WTC11 (cell line): ENCODE results near the gene ARMC9. TPM values are rescaled to one million over a fixed set of nuclear protein-coding genes. Genes with fewer than 3 reads are reported as not detected.

Experiments used
- ATAC-seq: fragments of 200-7000 bp; cut with Tn5 transposase; 2 replicates; pipeline ENCODE4 v1.10.0; 2021; ENCODE audit warnings: mild to moderate bottlenecking, moderate library complexity
- CTCF ChIA-PET: fragments of 300-600 bp; sonication (Branson Sonifier 250); formaldehyde crosslinking; loops from one replicate; lab custom pipeline; 2021; ENCODE audit warnings: antibody characterized with exemption; lab: Charles Lee
- POLR2A ChIA-PET: fragments of 350-600 bp; sonication (Branson Sonifier 250); formaldehyde crosslinking; loops from one replicate; lab custom pipeline; 2021; ENCODE audit warnings: antibody characterized with exemption; lab: Charles Lee
- DNase-seq: peaks from one replicate; pipeline ENCODE4 v3.0.0; 2021; ENCODE audit warnings: low spot score
- H3K27ac Mint-ChIP-seq: 2 replicates; pipeline ENCODE4 v1.8.0; 2021; ENCODE audit warnings: mixed read lengths
- H3K27me3 Mint-ChIP-seq: 2 replicates; pipeline ENCODE4 v1.8.0; 2021; ENCODE audit warnings: low read depth, mild to moderate bottlenecking, moderate library complexity, mixed read lengths
- H3K36me3 Mint-ChIP-seq: 2 replicates; pipeline ENCODE4 v1.8.0; 2021; ENCODE audit warnings: mixed read lengths
- H3K4me1 Mint-ChIP-seq: 2 replicates; pipeline ENCODE4 v1.8.0; 2022; ENCODE audit warnings: mixed read lengths
- H3K4me3 Mint-ChIP-seq: 2 replicates; pipeline ENCODE4 v1.8.0; 2021; ENCODE audit warnings: mild to moderate bottlenecking, moderate library complexity, mixed read lengths
- H3K9me3 Mint-ChIP-seq: 2 replicates; pipeline ENCODE4 v1.8.0; 2021; ENCODE audit warnings: mixed read lengths
- ESRRA ChIP-seq: sonication (generic); formaldehyde crosslinking; IDR thresholded peaks from 2 replicates; pipeline ENCODE4 v1.8.1; 2022; ENCODE audit warnings: mild to moderate bottlenecking, missing genetic modification reagents, borderline replicate concordance
- ETV6 ChIP-seq: sonication (generic); formaldehyde crosslinking; IDR thresholded peaks from 2 replicates; pipeline ENCODE4 v1.8.1; 2022; ENCODE audit warnings: mild to moderate bottlenecking, missing genetic modification reagents
- FOXJ3 ChIP-seq: sonication (generic); formaldehyde crosslinking; IDR thresholded peaks from 2 replicates; pipeline ENCODE4 v1.9.0; 2021; ENCODE audit warnings: missing genetic modification reagents, mild to moderate bottlenecking, borderline replicate concordance
- GABPB1 ChIP-seq: sonication (generic); formaldehyde crosslinking; IDR thresholded peaks from 2 replicates; pipeline ENCODE4 v1.8.1; 2023; ENCODE audit warnings: mild to moderate bottlenecking, missing genetic modification reagents
- HMGA2 ChIP-seq: fragments of 250-450 bp; sonication (Bioruptor Pico); IDR thresholded peaks from 2 replicates; pipeline ENCODE4 v1.4.0; 2021; ENCODE audit warnings: mild to moderate bottlenecking, moderate library complexity
- MXD4 ChIP-seq: fragments of 250-450 bp; sonication (Bioruptor Pico); IDR thresholded peaks from 2 replicates; pipeline ENCODE4 v1.8.0; 2021; ENCODE audit warnings: mild to moderate bottlenecking, moderate library complexity, borderline replicate concordance
- NFYB ChIP-seq: sonication (generic); formaldehyde crosslinking; conservative IDR thresholded peaks from 2 replicates; pipeline ENCODE4 v1.8.0; 2022; ENCODE audit warnings: low read depth, missing genetic modification reagents
- NR3C1 ChIP-seq: sonication (generic); formaldehyde crosslinking; conservative IDR thresholded peaks from 2 replicates; pipeline ENCODE4 v1.8.1; 2023; ENCODE audit warnings: low read depth, mild to moderate bottlenecking, missing genetic modification reagents
- OVOL2 ChIP-seq: fragments of 250-450 bp; sonication (Bioruptor Pico); IDR thresholded peaks from 2 replicates; pipeline ENCODE4 v1.9.0; 2021; ENCODE audit warnings: mild to moderate bottlenecking, borderline replicate concordance
- PRRX2 ChIP-seq: fragments of 250-450 bp; sonication (Bioruptor Pico); IDR thresholded peaks from 2 replicates; pipeline ENCODE4 v1.8.0; 2021; ENCODE audit warnings: mild to moderate bottlenecking
- RELA ChIP-seq: sonication (generic); formaldehyde crosslinking; IDR thresholded peaks from 2 replicates; pipeline ENCODE4 v1.8.1; 2022; ENCODE audit warnings: missing genetic modification reagents, mild to moderate bottlenecking, borderline replicate concordance
- SMAD3 ChIP-seq: sonication (generic); formaldehyde crosslinking; IDR thresholded peaks from 2 replicates; pipeline ENCODE4 v1.8.0; 2022; ENCODE audit warnings: missing genetic modification reagents, mild to moderate bottlenecking, borderline replicate concordance
- SMAD4 ChIP-seq: sonication (generic); formaldehyde crosslinking; IDR thresholded peaks from 2 replicates; pipeline ENCODE4 v1.8.0; 2022; ENCODE audit warnings: mild to moderate bottlenecking, missing genetic modification reagents
- SOX15 ChIP-seq: fragments of 250-450 bp; sonication (Bioruptor Pico); IDR thresholded peaks from 2 replicates; pipeline ENCODE4 v1.9.0; 2021; ENCODE audit warnings: mild to moderate bottlenecking
- TEAD4 ChIP-seq: sonication (generic); formaldehyde crosslinking; IDR thresholded peaks from 2 replicates; pipeline ENCODE4 v1.8.0; 2022; ENCODE audit warnings: mild to moderate bottlenecking, missing genetic modification reagents
- ZNF138 ChIP-seq: sonication (generic); formaldehyde crosslinking; conservative IDR thresholded peaks from 2 replicates; pipeline ENCODE4 v1.8.1; 2022; ENCODE audit warnings: mild to moderate bottlenecking, moderate library complexity, missing genetic modification reagents
- ZNF232 ChIP-seq: sonication (generic); formaldehyde crosslinking; IDR thresholded peaks from 2 replicates; pipeline ENCODE4 v1.8.0; 2022; ENCODE audit warnings: mild to moderate bottlenecking, missing genetic modification reagents
- total RNA-seq: library from RNA; stranded (reverse); gene quantifications from 3 replicates; pipeline ENCODE4 v1.2.3, GENCODE V29; 2021
- TF ChIP-seq, protein P1 (sequence below): sonication (generic); formaldehyde crosslinking; IDR thresholded peaks from 2 replicates; pipeline ENCODE4 v1.8.1; 2023; ENCODE audit warnings: mild to moderate bottlenecking, missing genetic modification reagents
- TF ChIP-seq, protein P2 (sequence below): sonication (generic); formaldehyde crosslinking; conservative IDR thresholded peaks from 2 replicates; pipeline ENCODE4 v1.8.1; 2022; ENCODE audit warnings: mild to moderate bottlenecking, missing genetic modification reagents
- TF ChIP-seq, protein P3 (sequence below): sonication (generic); formaldehyde crosslinking; conservative IDR thresholded peaks from 2 replicates; pipeline ENCODE4 v1.8.1; 2023; ENCODE audit warnings: mild to moderate bottlenecking, low read depth, missing genetic modification reagents, moderate library complexity
- TF ChIP-seq, protein P4 (sequence below): sonication (generic); formaldehyde crosslinking; IDR thresholded peaks from 2 replicates; pipeline ENCODE4 v1.8.1; 2022; ENCODE audit warnings: mild to moderate bottlenecking, moderate library complexity, missing genetic modification reagents
- TF ChIP-seq, protein P5 (sequence below): sonication (generic); formaldehyde crosslinking; IDR thresholded peaks from 2 replicates; pipeline ENCODE4 v1.8.1; 2022; ENCODE audit warnings: missing genetic modification reagents, borderline replicate concordance
- TF ChIP-seq, protein P6 (sequence below): fragments of 250-450 bp; sonication (Bioruptor Pico); IDR thresholded peaks from 2 replicates; pipeline ENCODE4 v1.8.0; 2021; ENCODE audit warnings: mild to moderate bottlenecking
- TF ChIP-seq, protein P7 (sequence below): sonication (generic); formaldehyde crosslinking; IDR thresholded peaks from 2 replicates; pipeline ENCODE4 v1.8.0; 2022; ENCODE audit warnings: mild to moderate bottlenecking, missing genetic modification reagents

The ARMC9 gene
- total RNA-seq, 1 experiment from 2014 or later = 34.9 TPM

DNA sequence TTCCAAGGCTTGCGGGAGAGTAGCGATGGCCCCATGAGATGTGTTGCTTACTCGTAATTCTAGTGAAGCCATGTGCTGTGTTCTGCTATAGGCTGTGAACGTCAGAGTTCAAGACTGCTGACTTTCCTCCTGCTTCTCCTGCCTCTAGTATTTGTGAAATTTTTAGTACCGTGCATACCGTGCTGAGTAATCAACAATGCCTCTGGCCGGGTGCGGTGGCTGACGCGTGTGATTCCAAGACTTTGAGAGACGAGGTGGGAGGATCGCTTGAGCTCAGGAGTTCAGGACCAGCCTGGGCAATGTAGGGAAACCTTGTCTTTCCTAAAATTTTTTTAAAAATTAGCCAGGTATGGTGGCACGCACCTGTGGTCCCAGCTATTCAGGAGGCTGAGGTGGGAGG is 137.2 kb downstream of the ARMC9 start:
- no peak overlapping the region for H3K4me3 Mint-ChIP-seq
- DNase-seq = no peak
- H3K36me3 Mint-ChIP-seq = peaks cover 27% of the 10 kb centered on the region
- CTCF ChIA-PET = interaction anchor here (0.6 to 1.8 kb wide), 2 partner anchors 10 to 77 kb away, joined by 3 to 4 read pairs; no protein-coding TSS in a partner anchor
- H3K27me3 Mint-ChIP-seq = no peaks in the 10 kb centered on the region
- POLR2A ChIA-PET = interaction anchor here (1.3 kb wide), 1 partner anchor 11 kb away, joined by 3 read pairs; no protein-coding TSS in a partner anchor
- no peaks in the 10 kb centered on the region for H3K9me3 Mint-ChIP-seq
- no peak for ATAC-seq
- TF ChIP-seq SOX15 (CRISPR knock-in tag) (no peak), PRRX2 (CRISPR knock-in tag) (no peak), NFYB (CRISPR knock-in tag) (no peak), MXD4 (CRISPR knock-in tag) (no peak), FOXJ3 (no peak), ZNF138 (CRISPR knock-in tag) (no peak), ESRRA (no peak), GABPB1 (CRISPR knock-in tag) (no peak), ETV6 (CRISPR knock-in tag) (no peak), SMAD4 (CRISPR knock-in tag) (no peak)
- TF ChIP-seq, protein P1, sequence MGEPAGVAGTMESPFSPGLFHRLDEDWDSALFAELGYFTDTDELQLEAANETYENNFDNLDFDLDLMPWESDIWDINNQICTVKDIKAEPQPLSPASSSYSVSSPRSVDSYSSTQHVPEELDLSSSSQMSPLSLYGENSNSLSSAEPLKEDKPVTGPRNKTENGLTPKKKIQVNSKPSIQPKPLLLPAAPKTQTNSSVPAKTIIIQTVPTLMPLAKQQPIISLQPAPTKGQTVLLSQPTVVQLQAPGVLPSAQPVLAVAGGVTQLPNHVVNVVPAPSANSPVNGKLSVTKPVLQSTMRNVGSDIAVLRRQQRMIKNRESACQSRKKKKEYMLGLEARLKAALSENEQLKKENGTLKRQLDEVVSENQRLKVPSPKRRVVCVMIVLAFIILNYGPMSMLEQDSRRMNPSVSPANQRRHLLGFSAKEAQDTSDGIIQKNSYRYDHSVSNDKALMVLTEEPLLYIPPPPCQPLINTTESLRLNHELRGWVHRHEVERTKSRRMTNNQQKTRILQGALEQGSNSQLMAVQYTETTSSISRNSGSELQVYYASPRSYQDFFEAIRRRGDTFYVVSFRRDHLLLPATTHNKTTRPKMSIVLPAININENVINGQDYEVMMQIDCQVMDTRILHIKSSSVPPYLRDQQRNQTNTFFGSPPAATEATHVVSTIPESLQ = no peak
- TF ChIP-seq, protein P2, sequence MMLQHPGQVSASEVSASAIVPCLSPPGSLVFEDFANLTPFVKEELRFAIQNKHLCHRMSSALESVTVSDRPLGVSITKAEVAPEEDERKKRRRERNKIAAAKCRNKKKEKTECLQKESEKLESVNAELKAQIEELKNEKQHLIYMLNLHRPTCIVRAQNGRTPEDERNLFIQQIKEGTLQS (CRISPR knock-in tag) = no peak
- TF ChIP-seq, protein P3, sequence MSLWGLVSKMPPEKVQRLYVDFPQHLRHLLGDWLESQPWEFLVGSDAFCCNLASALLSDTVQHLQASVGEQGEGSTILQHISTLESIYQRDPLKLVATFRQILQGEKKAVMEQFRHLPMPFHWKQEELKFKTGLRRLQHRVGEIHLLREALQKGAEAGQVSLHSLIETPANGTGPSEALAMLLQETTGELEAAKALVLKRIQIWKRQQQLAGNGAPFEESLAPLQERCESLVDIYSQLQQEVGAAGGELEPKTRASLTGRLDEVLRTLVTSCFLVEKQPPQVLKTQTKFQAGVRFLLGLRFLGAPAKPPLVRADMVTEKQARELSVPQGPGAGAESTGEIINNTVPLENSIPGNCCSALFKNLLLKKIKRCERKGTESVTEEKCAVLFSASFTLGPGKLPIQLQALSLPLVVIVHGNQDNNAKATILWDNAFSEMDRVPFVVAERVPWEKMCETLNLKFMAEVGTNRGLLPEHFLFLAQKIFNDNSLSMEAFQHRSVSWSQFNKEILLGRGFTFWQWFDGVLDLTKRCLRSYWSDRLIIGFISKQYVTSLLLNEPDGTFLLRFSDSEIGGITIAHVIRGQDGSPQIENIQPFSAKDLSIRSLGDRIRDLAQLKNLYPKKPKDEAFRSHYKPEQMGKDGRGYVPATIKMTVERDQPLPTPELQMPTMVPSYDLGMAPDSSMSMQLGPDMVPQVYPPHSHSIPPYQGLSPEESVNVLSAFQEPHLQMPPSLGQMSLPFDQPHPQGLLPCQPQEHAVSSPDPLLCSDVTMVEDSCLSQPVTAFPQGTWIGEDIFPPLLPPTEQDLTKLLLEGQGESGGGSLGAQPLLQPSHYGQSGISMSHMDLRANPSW = no peak
- TF ChIP-seq, protein P4, sequence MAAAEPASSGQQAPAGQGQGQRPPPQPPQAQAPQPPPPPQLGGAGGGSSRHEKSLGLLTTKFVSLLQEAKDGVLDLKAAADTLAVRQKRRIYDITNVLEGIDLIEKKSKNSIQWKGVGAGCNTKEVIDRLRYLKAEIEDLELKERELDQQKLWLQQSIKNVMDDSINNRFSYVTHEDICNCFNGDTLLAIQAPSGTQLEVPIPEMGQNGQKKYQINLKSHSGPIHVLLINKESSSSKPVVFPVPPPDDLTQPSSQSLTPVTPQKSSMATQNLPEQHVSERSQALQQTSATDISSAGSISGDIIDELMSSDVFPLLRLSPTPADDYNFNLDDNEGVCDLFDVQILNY (CRISPR knock-in tag) = no peak
- TF ChIP-seq, protein P5, sequence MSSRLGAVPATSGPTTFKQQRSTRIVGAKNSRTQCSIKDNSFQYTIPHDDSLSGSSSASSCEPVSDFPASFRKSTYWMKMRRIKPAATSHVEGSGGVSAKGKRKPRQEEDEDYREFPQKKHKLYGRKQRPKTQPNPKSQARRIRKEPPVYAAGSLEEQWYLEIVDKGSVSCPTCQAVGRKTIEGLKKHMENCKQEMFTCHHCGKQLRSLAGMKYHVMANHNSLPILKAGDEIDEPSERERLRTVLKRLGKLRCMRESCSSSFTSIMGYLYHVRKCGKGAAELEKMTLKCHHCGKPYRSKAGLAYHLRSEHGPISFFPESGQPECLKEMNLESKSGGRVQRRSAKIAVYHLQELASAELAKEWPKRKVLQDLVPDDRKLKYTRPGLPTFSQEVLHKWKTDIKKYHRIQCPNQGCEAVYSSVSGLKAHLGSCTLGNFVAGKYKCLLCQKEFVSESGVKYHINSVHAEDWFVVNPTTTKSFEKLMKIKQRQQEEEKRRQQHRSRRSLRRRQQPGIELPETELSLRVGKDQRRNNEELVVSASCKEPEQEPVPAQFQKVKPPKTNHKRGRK (CRISPR knock-in tag) = no peak
- TF ChIP-seq, protein P6, sequence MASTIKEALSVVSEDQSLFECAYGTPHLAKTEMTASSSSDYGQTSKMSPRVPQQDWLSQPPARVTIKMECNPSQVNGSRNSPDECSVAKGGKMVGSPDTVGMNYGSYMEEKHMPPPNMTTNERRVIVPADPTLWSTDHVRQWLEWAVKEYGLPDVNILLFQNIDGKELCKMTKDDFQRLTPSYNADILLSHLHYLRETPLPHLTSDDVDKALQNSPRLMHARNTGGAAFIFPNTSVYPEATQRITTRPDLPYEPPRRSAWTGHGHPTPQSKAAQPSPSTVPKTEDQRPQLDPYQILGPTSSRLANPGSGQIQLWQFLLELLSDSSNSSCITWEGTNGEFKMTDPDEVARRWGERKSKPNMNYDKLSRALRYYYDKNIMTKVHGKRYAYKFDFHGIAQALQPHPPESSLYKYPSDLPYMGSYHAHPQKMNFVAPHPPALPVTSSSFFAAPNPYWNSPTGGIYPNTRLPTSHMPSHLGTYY (CRISPR knock-in tag) = no peak
- H3K4me1 Mint-ChIP-seq = peaks cover 18% of the 10 kb centered on the region
- 0 out of 2 replicates have a peak overlapping the region, but pooled peaks have one; percentile 49 for H3K27ac Mint-ChIP-seq

DNA sequence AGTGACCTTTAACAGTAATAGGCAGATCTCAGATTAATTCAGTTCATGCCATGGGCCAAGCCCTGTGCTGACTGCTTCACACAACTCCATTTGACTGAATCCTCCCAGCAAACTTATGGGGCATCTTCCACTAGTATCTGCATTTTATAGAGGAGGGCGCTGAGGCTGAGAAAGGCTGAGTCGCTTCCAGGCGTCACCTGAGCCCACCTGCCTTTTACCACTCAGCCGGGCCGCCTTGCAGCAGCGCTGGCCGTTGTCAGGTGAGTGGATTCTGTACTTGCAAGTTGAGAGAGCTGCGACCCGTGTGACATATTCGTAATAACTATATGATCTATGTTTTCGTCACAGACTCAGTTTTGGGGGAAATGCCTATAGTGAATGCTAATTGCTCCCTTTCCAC is 137.8 kb downstream of the ARMC9 start:
- POLR2A ChIA-PET = no interaction called here
- Mint-ChIP-seq H3K9me3 (no peaks in the 10 kb centered on the region), H3K27me3 (no peaks in the 10 kb centered on the region), H3K4me1 (peaks cover 19% of the 10 kb centered on the region), H3K4me3 (no peak overlapping the region), H3K27ac (peak overlapping the region; percentile 73), H3K36me3 (peaks cover 24% of the 10 kb centered on the region)
- CTCF ChIA-PET = interaction anchor here (1.8 kb wide), 1 partner anchor 76 kb away, joined by 4 read pairs; no protein-coding TSS in a partner anchor
- ATAC-seq (peak; percentile 46), DNase-seq (no peak)
- TF ChIP-seq NR3C1 (CRISPR knock-in tag) (no peak), SMAD3 (CRISPR knock-in tag) (no peak), HMGA2 (CRISPR knock-in tag) (no peak), ZNF138 (CRISPR knock-in tag) (no peak), RELA (CRISPR knock-in tag) (no peak), TEAD4 (CRISPR knock-in tag) (no peak), OVOL2 (CRISPR knock-in tag) (no peak), ZNF232 (CRISPR knock-in tag) (no peak)
- TF ChIP-seq, protein P7, sequence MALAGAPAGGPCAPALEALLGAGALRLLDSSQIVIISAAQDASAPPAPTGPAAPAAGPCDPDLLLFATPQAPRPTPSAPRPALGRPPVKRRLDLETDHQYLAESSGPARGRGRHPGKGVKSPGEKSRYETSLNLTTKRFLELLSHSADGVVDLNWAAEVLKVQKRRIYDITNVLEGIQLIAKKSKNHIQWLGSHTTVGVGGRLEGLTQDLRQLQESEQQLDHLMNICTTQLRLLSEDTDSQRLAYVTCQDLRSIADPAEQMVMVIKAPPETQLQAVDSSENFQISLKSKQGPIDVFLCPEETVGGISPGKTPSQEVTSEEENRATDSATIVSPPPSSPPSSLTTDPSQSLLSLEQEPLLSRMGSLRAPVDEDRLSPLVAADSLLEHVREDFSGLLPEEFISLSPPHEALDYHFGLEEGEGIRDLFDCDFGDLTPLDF (CRISPR knock-in tag) = no peak
- TF ChIP-seq, protein P6 (CRISPR knock-in tag) = no peak
